ENCODE data around the gene RBM44.
"Not testable (repeated sequence)": the region's sequence is repeated elsewhere in the genome, so short reads cannot be mapped to it uniquely, and the experiment has no call there.

The RBM44 gene, protein sequence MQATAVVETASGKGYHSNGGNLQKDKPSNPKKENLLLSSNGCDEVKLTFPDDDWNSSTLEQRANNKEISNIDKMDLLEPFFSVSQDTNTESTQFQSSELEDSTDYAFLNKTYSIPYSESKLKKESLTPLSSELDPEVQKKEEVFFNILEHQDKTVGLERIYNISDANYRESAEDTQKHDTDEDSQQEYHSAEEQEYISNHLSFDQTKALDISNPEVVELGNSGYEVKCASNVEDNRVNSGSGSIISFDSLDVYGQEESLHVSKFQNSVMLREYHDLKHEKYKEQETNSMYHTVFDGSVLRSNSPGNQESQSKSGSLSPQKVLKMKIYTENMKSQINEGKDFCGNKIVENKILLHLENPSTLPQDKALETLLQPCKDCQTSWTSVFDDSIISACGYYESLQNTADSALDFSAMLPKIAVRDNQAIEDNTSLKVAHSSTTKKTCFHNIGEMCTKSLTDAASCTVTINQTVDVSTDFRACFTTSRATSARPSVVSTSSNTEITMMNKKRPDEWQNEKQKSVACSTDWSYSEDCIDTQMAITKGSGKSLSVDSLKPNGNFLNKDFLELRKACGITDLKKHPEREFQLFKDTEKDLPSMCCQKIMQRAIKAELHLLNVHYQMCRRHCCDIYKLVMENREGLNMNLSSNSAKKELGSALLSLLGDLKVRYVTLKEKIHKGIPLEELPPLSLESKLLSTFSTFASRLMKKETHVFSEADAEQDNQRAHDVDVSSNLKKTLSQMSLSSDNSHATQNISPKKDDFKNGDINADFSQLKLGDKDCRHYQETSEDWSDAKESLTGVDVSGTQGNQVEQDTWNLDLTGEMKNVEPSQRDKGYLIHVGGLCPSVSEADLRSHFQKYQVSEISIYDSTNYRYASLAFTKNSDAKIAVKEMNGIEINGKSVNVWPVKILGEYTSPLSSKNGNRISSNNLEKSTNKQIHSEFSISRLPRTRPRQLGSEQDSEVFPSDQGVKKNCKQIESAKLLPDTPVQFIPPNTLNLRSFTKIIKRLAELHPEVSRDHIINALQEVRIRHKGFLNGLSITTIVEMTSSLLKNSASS

GRCh38 chr2:237798236-237799059, at the start of gene RBM44:
Gene RBM44, plus strand, starts transcription at chr2:237798779. Its CDS starts 14,831 bp downstream, at chr2:237813610.
- no peak for DNase-seq (ENCODE audit: low read depth)

DNA sequence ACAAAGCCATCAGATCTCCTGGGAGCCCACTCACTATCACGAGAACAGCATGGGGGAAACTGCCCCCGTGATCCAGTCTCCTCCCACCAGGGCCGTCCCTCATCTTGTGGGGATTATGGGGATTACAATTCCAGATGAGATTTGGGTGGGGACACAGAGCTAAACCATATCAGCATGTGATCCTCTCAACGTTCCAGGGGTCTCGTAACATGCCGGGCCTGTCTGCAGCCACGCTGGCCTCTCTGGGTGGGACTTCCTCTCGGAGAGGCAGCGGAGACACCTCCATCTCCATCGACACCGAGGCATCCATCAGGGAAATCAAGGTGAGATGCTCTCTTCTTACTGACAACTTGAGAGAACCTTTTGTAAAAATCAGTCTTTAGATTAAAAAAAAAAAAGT, 49.6 kb upstream of the RBM44 start:
- no peak for DNase-seq (ENCODE audit: low read depth)

DNA sequence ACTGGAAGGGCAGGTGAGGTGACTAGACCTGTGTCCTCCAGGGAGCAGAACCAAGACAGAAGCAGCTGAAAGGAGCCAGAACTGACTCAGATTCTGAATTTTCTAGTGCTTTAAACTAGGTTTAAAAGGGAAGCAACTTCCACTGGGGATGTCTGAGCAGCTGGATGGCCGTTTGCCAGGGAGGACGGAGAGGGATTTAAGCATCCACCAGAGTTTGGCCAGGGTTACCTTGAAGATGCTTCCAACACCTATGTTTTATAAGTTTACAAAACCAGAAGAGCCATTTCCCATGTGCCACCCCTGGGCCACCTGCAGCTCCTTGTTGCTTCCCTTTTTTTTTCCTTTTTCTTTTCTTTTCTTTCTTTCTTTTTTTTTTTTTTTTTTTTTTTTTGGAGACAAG, 48.6 kb upstream of the RBM44 start:
- no peak for DNase-seq (ENCODE audit: low read depth)

GRCh38 chr2:237750441-237750840, 48.1 kb upstream of the RBM44 start:
- not testable (repeated sequence) for DNase-seq (ENCODE audit: low read depth)

- peak; percentile 37 for DNase-seq (ENCODE audit: low read depth)
Observed at GRCh38 chr2:237752761-237753165, 45.8 kb upstream of the RBM44 start.

DNA sequence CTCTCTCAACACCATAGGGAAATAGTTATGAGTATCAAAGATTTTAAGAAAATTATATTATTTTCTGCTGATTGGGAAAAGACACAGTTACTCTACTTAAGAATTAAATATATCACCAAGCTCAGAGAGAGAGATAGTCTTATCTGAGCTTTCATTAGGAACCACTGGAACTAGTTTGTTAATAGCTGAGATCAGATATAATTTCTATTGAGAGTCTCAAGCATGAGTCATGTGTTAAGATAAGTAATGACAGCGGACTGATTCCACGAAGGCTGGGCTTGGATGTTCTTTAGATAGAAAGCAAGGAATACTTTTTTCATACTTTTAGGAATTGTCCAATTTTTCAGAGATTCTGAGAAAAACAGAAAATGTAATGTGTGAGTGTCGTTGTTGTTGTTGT, 44.4 kb upstream of the RBM44 start:
- no peak for DNase-seq (ENCODE audit: low read depth)

DNA sequence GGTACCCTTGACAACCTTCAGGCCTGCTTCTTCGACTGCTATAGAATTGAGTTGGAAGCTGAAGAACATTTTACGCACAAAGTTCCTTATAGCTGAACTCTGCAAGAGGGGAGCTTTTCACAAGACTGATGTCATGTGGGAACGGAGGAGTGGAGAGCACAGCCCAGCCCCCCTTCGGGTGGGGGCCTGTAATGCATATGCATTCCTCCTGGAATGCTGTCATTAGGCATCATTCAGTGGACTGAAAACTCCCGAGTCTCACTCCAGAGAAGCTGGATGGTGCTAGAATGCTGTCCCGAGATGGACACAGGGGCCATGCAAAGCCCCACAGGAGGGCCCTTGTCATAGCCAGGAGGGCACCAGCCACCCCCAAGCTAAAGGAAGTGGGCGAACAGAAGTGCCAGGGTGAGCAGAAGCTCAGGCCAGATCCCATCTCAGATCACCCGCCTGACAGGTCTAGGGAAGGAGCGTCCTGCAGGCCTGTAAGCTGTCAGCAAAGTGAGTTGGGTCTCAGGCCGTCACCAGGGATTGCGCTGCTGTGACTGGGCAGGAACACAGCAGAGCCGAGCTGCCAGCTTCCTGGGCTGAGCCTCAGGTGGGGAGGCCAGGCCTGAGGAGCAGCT, 43.8 kb upstream of the RBM44 start:
- no peak for DNase-seq (ENCODE audit: low read depth)

- no peak for DNase-seq (ENCODE audit: low read depth)
Observed at GRCh38 chr2:237757616-237758015, 41.0 kb upstream of the RBM44 start.

GRCh38 chr2:237758185-237758584, 40.4 kb upstream of the RBM44 start:
- DNase-seq (ENCODE audit: low read depth): no peak

- DNase-seq (ENCODE audit: low read depth): no peak
Observed at GRCh38 chr2:237759176-237759575, 39.4 kb upstream of the RBM44 start.

GRCh38 chr2:237760506-237761502, 37.8 kb upstream of the RBM44 start:
- DNase-seq (ENCODE audit: low read depth): no peak

- not testable (repeated sequence) for DNase-seq (ENCODE audit: low read depth)
Observed at GRCh38 chr2:237762291-237763182, 36.0 kb upstream of the RBM44 start.

DNA sequence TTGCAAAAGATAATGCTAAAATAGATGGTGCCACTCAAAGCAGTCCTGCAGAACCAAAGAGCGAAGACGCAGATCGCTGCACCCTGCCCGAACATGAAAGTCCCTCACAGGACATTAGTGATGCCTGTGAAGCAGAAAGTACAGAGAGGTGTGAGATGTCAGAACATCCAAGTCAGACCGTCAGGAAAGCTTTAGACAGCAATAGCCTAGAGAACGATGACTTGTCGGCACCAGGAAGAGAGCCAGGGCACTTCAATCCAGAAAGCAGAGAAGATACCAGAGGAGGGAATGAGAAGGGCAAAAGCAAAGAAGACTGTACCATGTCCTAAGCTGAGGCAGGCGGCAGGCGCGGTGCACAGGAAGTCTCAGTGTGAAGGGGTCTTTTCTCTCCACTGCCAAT, 34.8 kb upstream of the RBM44 start:
- no peak for DNase-seq (ENCODE audit: low read depth)

GRCh38 chr2:237765122-237765521, 33.5 kb upstream of the RBM44 start:
- DNase-seq (ENCODE audit: low read depth): not testable (repeated sequence)

- DNase-seq (ENCODE audit: low read depth): no peak
Observed at GRCh38 chr2:237765875-237766274, 32.7 kb upstream of the RBM44 start.

GRCh38 chr2:237766340-237766739, 32.2 kb upstream of the RBM44 start:
- no peak for DNase-seq (ENCODE audit: low read depth)

- DNase-seq (ENCODE audit: low read depth): no peak
Observed at GRCh38 chr2:237772513-237772912, 26.1 kb upstream of the RBM44 start.

DNA sequence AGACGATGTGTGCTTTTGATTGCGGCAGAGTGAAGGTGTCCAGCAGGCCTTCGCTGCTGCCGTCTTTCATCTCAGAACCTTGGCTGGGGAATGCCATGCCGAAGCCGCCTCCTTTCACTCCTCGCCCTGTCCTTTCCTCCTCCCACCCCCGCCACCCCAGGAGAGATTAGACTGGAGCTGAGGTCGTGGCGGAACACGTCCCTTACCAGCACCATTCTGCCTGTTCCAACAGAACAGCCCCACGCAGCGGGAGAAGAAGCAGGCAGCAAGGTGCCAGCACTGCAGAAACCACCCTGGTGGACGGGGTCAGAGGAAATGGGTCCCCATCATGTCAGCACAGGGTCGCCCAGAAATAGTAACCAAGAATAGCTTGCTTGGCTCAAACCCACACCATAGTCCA, 24.8 kb upstream of the RBM44 start:
- DNase-seq (ENCODE audit: low read depth): no peak

All from stimulated activated CD8-positive, alpha-beta memory T cell treated with anti-CD3 and anti-CD28 coated beads, Interleukin-4, amount 100 ng/mL, for 24 hours (primary cell).